ENCODE results near the gene GGA1.
"Not testable (repeated sequence)": the region's sequence is repeated elsewhere in the genome, so short reads cannot be mapped to it uniquely, and the experiment has no call there.

GGA1 gene

DNA sequence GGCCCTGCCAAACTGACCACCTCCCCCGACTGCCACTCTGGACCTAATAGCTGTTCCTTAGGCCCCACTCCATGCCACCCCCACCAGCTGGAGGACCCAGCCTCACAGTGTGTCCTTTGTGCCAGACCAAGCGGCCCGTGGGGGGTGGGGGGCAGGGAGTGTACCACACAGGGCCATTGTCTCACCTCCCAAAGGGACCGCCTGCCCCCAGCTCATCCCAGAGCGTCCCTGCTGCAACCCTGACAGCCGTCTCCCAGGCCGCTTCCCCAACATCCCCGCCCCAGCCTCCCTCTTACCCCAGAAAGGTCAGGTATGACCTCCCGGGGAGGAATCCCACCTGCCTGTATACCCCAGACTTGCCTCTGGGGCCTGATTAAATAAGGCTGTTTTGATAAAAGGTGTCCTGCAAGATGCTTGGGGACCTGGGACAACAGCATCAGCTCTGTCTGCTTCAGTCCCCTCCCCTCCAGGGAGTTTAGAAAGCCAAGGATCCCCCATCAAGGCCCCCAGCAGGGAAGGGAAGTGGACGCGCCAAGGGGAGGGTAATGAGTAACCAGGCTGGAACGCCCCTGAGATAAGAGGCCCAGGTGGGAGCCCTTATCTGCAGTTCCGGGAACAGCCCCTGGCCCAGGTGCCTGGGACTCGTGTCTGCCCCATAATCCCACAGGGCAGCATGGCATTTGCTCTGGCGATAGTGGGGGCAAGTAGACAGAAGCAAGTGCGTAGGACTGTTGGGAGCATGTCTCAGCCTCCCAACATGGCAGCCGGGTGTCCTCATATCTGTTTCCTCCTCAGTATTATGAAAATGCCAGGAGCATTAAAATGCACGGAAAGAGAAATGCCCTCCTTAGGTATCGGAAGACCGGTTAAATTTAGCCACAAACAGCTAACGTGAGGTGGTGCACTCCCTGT lies 39.4 kb upstream of the GGA1 start:
- peak overlapping the region in 3 of 21 experiments; percentile 11 to 57 (median 28) for H3K27ac ChIP-seq
- H3K4me3 ChIP-seq: no peak overlapping the region

DNA sequence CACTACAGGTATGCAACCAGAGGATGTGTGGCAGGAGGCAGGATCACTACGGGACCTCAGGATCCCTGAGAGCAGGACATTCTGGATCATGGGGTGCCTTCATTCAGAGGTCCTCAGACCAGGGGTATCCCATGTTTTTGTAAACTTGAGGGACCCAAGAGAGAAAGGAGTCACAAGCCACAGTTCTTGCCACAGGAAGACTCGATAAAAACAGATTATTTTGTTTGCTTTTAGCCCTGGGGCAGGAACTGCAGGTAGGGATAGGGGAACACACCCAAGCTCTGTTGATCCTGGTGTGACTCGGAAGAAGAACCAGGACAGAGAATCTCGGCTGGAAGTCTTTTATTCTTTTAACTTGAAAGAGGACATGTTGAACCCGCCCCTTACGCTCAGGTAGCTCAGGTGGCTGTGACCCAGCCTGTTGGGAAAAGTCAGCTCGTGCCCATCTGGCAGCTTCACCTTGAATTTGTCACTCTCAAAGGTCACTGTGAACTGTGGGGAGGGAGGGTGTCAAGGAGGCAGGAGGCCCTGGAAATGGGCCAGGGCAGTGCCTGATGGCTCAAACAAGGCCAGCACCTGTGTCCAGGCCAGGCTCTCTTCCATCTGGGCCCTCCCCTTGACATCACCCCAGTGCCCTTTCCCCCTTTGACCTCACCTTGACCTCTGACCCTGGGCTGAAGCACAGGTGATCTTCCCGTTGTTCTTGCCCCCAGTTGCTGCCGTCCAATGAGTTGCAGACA lies 38.5 kb upstream of the GGA1 start:
- Histone ChIP-seq H3K4me3 (no peak overlapping the region), H3K27ac (peak overlapping the region in 5 of 21 experiments; percentile 11 to 57 (median 23))

GRCh38 chr22:37570661-37570976 lies 38.0 kb upstream of the GGA1 start:
- H3K27ac ChIP-seq: peak overlapping the region in 2 of 21 experiments; percentile 16 to 28
- no peak overlapping the region for H3K4me3 ChIP-seq

- Histone ChIP-seq H3K27ac (no peak overlapping the region), H3K4me3 (no peak overlapping the region)
Observed at GRCh38 chr22:37571258-37571991, 37.2 kb upstream of the GGA1 start.

DNA sequence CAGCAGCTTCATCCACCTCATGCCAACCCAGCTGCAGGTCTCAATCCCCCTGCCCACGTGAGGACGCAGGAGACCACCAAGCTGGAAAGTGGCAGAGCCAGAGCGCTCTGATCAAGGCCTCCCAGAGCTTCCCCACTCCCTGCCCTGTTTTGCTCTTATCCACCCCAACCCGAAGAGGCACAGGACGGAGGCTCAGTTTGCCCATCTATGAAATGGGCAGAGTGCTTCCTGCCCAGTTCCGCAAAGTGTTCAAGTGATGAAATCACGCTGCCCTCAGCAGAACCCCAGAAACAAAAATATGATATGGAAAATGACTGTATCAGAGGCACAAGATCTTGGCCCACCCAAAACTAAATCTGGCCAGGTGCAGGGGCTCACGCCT lies 36.7 kb upstream of the GGA1 start:
- H3K4me3 ChIP-seq: no peak overlapping the region
- H3K27ac ChIP-seq: no peak overlapping the region

GRCh38 chr22:37575490-37576003 lies 33.1 kb upstream of the GGA1 start:
- Histone ChIP-seq H3K27ac (no peak overlapping the region), H3K4me3 (no peak overlapping the region)

- peak overlapping the region in 1 of 21 experiments; percentile 37 for H3K27ac ChIP-seq
- no peak overlapping the region for H3K4me3 ChIP-seq
Observed at GRCh38 chr22:37578002-37578401, 30.6 kb upstream of the GGA1 start.

- Histone ChIP-seq H3K4me3 (no peak overlapping the region), H3K27ac (peak overlapping the region in 8 of 21 experiments; percentile 3 to 55 (median 24))
Observed at GRCh38 chr22:37581504-37581903, 27.1 kb upstream of the GGA1 start.

DNA sequence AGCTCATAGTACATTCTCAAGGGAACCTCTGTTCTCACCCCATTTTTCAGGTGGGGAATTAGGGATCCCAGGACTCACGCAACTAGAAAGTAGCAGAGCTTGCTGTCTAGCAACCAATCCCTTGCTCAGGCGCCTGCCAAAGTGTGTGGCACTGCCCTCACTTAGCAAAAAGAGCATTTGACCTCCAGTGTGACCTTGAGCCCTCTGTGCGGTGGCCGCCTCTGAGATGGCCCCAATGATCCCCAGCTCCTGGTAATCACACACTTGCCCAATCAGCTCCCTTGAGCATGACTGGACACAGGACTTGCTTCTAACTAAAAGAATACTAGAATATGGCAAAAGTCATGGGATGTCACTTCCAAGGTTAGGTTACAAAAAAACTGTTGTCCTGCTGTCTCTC lies 26.1 kb upstream of the GGA1 start:
- H3K4me3 ChIP-seq: no peak overlapping the region
- H3K27ac ChIP-seq: peak overlapping the region in 1 of 21 experiments; percentile 30

GRCh38 chr22:37588546-37589215 lies 20.0 kb upstream of the GGA1 start:
- H3K27ac ChIP-seq: peak overlapping the region in 3 of 21 experiments; percentile 7 to 87 (median 48)
- no peak overlapping the region for H3K4me3 ChIP-seq

- H3K4me3 ChIP-seq: no peak overlapping the region
- peak overlapping the region in 9 of 21 experiments; percentile 26 to 87 (median 57) for H3K27ac ChIP-seq
Observed at GRCh38 chr22:37589636-37590035, 19.0 kb upstream of the GGA1 start.

GRCh38 chr22:37591081-37591480 lies 17.6 kb upstream of the GGA1 start:
- not testable (repeated sequence) for H3K4me3 ChIP-seq
- peak overlapping the region in 10 of 21 experiments; percentile 21 to 87 (median 60) for H3K27ac ChIP-seq

- H3K27ac ChIP-seq: peak overlapping the region in 7 of 21 experiments; percentile 3 to 87 (median 54)
- H3K4me3 ChIP-seq: no peak overlapping the region
Observed at GRCh38 chr22:37591823-37592404, 16.7 kb upstream of the GGA1 start.

DNA sequence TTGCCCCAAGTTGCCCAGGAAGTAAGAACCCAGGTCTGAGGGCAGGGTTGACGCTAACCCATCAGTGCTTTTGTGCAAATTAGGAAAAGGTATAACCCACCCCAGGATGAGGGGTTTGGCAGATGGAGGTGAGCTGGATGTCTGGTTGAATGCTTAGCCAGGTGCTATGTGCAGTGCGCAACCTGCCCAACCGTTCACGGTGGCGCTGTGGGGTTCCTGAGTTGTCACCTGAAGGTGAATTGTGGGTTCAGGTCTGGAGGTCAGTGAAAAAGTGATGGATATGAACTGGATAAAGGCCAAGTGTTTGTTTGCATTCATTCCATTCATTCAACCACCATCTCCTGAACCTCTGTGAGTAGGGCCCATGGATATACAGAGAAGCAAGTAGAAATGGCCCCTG lies 14.4 kb upstream of the GGA1 start:
- no peak overlapping the region for H3K4me3 ChIP-seq
- H3K27ac ChIP-seq: no peak overlapping the region

DNA sequence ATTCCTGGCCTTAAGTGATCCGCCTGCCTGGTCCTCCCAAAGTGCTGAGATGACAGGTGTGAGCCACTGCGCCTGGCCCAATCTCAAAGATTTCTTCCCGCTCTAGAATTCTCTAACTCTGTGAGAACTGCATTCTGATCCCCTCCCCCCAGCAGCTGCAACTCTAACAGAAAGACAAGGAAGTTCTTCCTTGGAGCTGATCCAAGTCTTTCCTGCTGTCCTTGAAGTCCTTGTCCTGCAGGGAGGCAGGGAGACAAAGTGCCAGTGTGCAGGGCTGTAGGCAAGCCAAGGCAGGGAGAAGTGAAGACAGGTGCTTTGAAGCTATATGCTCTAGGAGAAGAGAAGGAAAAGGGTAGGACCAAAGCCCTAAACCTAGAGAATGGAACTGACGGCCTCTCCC lies 9.5 kb upstream of the GGA1 start:
- H3K4me3 ChIP-seq: no peak overlapping the region

GRCh38 chr22:37601203-37601539 lies 7.5 kb upstream of the GGA1 start:
- Histone ChIP-seq H3K4me3 (no peak overlapping the region), H3K27ac (no peak overlapping the region)

More for the DNA sequence above, 9.5 kb upstream of the GGA1 start:
- H3K27ac ChIP-seq: no peak overlapping the region

GRCh38 chr22:37601540-37602442 lies 6.8 kb upstream of the GGA1 start:
- Histone ChIP-seq H3K27ac (peak overlapping the region in 1 of 21 experiments; percentile 26), H3K4me3 (no peak overlapping the region)
